K562 (cell line): ENCODE results near the gene SLC6A6. TPM values are rescaled to one million over a fixed set of nuclear protein-coding genes. Genes with fewer than 3 reads are reported as not detected.
A peak's percentile ranks its signal among the peaks of the same experiment; 100 is the strongest.

Experiments used
- ATAC-seq: fragments of 200-7000 bp; cut with Tn5 transposase; 3 replicates; pipeline ENCODE4 v1.9.1; 2020; ENCODE audit warnings: moderate library complexity
- BruUV-seq: library from RNA; stranded (reverse); fragments of 400-500 nt; replicated peaks from 2 replicates; lab custom pipeline; 2021; lab: Mats Ljungman, UMichigan
- CTCF ChIA-PET: fragments of 300-600 bp; formaldehyde crosslinking; extraction: SDS; loops from one replicate; lab custom pipeline; 2021; ENCODE audit warnings: low intra/inter-chr PET ratio; lab: Yijun Ruan, JAX
- POLR2A ChIA-PET: fragments of 300-600, 350-650 bp; sonication (Branson Sonifier 250); formaldehyde crosslinking; extraction: SDS; loops from one replicate; lab custom pipeline; 2021; ENCODE audit warnings: antibody characterized with exemption, inconsistent platforms; lab: Yijun Ruan, JAX
- DNase-seq, 4 experiments: peaks; one replicate each; pipeline versions ENCODE4 v3.0.0 to v3.0.0-alpha.2; 2011 to 2018; ENCODE audit warnings: low spot score in 3 of 4, mixed read lengths in 3 of 4; ENCODE audit errors: extremely low read depth in 1 of 4
- FAIRE-seq: peaks from 2 replicates; lab custom pipeline; 2011; peaks lifted over from hg19 to GRCh38; lab: Jason Lieb, UNC
- H2AFZ ChIP-seq: 2 replicates; pipeline ENCODE4 v1.6.0; 2011; ENCODE audit warnings: low read depth, low read length, control low read depth, inconsistent platforms
- H3K27ac ChIP-seq: fragments of 200-600 bp; 3 replicates; pipeline ENCODE4 v1.8.0; 2011; ENCODE audit warnings: low read depth, mild to moderate bottlenecking, control low read depth, inconsistent platforms, low read length, moderate library complexity, mixed read lengths; ENCODE audit errors: extremely low read depth
- H3K27me3 ChIP-seq, 2 experiments: fragments of 300-600 bp in 1 of 2; 2 replicates in 1 of 2; 3 replicates in 1 of 2; pipeline versions ENCODE4 v1.6.0 to v1.8.0; 2011; ENCODE audit warnings: inconsistent platforms in 2 of 2, low read length in 2 of 2, mild to moderate bottlenecking in 1 of 2, mixed read lengths in 1 of 2, moderate library complexity in 1 of 2; ENCODE audit not compliant: control insufficient read depth in 2 of 2, insufficient read depth in 2 of 2
- H3K36me3 ChIP-seq: fragments of 300-600 bp; 3 replicates; pipeline ENCODE4 v1.8.0; 2011; ENCODE audit warnings: mild to moderate bottlenecking, low read length, inconsistent platforms; ENCODE audit not compliant: control insufficient read depth, insufficient read depth
- H3K4me1 ChIP-seq, 2 experiments: fragments of 200-600 bp in 1 of 2; replicated peaks in 1 of 2; 2 replicates in 1 of 2; 3 replicates in 1 of 2; pipeline versions ENCODE4 v1.5.1 to v1.8.0; 2011; ENCODE audit warnings: inconsistent platforms in 2 of 2, low read length in 2 of 2, mild to moderate bottlenecking in 1 of 2, mixed read lengths in 1 of 2, moderate library complexity in 1 of 2; ENCODE audit not compliant: control insufficient read depth in 2 of 2, insufficient read depth in 2 of 2
- H3K4me2 ChIP-seq: 2 replicates; pipeline ENCODE4 v1.6.1; 2011; ENCODE audit warnings: low read length, control low read depth, inconsistent platforms, mixed read lengths; ENCODE audit not compliant: insufficient read depth
- H3K4me3 ChIP-seq: fragments of 200-600 bp; sonication (generic), shearing (Covaris generic); 2 replicates; pipeline ENCODE4 v1.5.1; 2016; ENCODE audit warnings: control low read depth, inconsistent platforms
- H3K79me2 ChIP-seq: fragments of 200-600 bp; 3 replicates; pipeline ENCODE4 v1.8.0; 2011; ENCODE audit warnings: low read length, inconsistent platforms; ENCODE audit not compliant: control insufficient read depth, insufficient read depth
- H3K9ac ChIP-seq, 2 experiments: 2 replicates each; pipeline versions ENCODE4 v1.6.0 to v1.6.1; 2011; ENCODE audit warnings: low read depth in 2 of 2, low read length in 2 of 2, control low read depth in 1 of 2, inconsistent platforms in 1 of 2, mild to moderate bottlenecking in 1 of 2, mixed read lengths in 1 of 2; ENCODE audit not compliant: insufficient read depth in 1 of 2
- H3K9me1 ChIP-seq: one replicate; pipeline ENCODE4 v1.6.0; 2011; ENCODE audit warnings: inconsistent platforms, mild to moderate bottlenecking, low read length, moderate library complexity; ENCODE audit not compliant: control insufficient read depth, insufficient read depth
- H3K9me3 ChIP-seq: replicated peaks from 2 replicates; pipeline ENCODE4 v1.5.1; 2011; ENCODE audit warnings: low read depth, low read length, inconsistent platforms; ENCODE audit not compliant: control insufficient read depth, insufficient read depth
- H4K20me1 ChIP-seq: replicated peaks from 2 replicates; pipeline ENCODE4 v1.6.1; 2011; ENCODE audit warnings: low read length, inconsistent platforms, mixed read lengths; ENCODE audit not compliant: control insufficient read depth, insufficient read depth
- EZH2 ChIP-seq: IDR thresholded peaks from 2 replicates; pipeline ENCODE4 v1.6.1; 2012; ENCODE audit warnings: low read depth, mild to moderate bottlenecking, inconsistent platforms, low read length, borderline replicate concordance
- FIP1L1 ChIP-seq: fragments of 200-400 bp; formaldehyde crosslinking; IDR thresholded peaks from 2 replicates; pipeline ENCODE4 v1.6.1; 2018; ENCODE audit warnings: mild to moderate bottlenecking, low read depth, low read length; ENCODE audit not compliant: poor library complexity, severe bottlenecking
- HCFC1 ChIP-seq: IDR thresholded peaks from 2 replicates; pipeline ENCODE4 v1.6.1; 2012; ENCODE audit warnings: low read depth, low read length, improper control_type of control experiment
- HLTF ChIP-seq: fragments of 450-650 bp; IDR thresholded peaks from 2 replicates; pipeline ENCODE4 v1.6.1; 2016
- POLR2G ChIP-seq: fragments of 200-400 bp; formaldehyde crosslinking; IDR thresholded peaks from 2 replicates; pipeline ENCODE4 v1.6.1; 2017; ENCODE audit warnings: low read depth, mild to moderate bottlenecking, antibody characterized with exemption, low read length, moderate library complexity
- ZKSCAN3 ChIP-seq: fragments of 250-450 bp; sonication (Bioruptor Pico); IDR thresholded peaks from 2 replicates; pipeline ENCODE4 v1.4.0; 2020
- ZNF263 ChIP-seq: sonication (generic); formaldehyde crosslinking; IDR thresholded peaks from 2 replicates; pipeline ENCODE4 v1.8.0; 2022; ENCODE audit warnings: mild to moderate bottlenecking, missing genetic modification reagents, borderline replicate concordance
- ZNF3 ChIP-seq: fragments of 250-450 bp; sonication (Bioruptor Pico); IDR thresholded peaks from 2 replicates; pipeline ENCODE4 v1.5.0; 2021; ENCODE audit warnings: mild to moderate bottlenecking, moderate library complexity
- WGBS: fragments of 100-300 bp; shearing (Covaris generic); methylation state at CpG from one replicate; pipeline ENCODE4 v1.1.6; 2016; ENCODE audit warnings: low coverage, mixed read lengths; ENCODE audit not compliant: insufficient coverage; ENCODE audit errors: missing lambda C conversion rate; 5-methylcytosine and 5-hydroxymethylcytosine counted together
- in situ Hi-C: fragments of 300-500 bp; cut with MboI; formaldehyde crosslinking; loops from 4 replicates; pipeline ENCODE4 v1.15.0; 2018; ENCODE audit warnings: inconsistent platforms, mixed read lengths
- intact Hi-C: fragments of 100-400 bp; cut with micrococcal nuclease; formaldehyde crosslinking; loops from 2 replicates; pipeline ENCODE4 v1.14.2; 2022
- polyA plus RNA-seq, 8 experiments: library from polyadenylated mRNA; depleted of rRNA in 4 of 8; stranded (reverse) in 5 of 8; unstranded in 3 of 8; fragments of >200 nt; fragmentation: Nextera tagmentation in 2 of 8; fragmentation: Illumina TruSeq in 1 of 8; extraction: Ambion mirVana in 2 of 8; extraction: Trizol in 1 of 8; gene quantifications; 2 replicates each; pipeline versions ENCODE4 v1.2.1 to v1.2.3, GENCODE V29; 2011 to 2014; ENCODE audit warnings: inconsistent platforms in 1 of 8, missing spikeins in 1 of 8
- total RNA-seq, 7 experiments: library from RNA; depleted of rRNA in 6 of 7; stranded (reverse); fragments of >200 nt in 6 of 7; fragmentation: Illumina TruSeq in 2 of 7; extraction: Trizol in 2 of 7; gene quantifications; 2 replicates each; pipeline versions ENCODE4 v1.2.1 to v1.2.3, GENCODE V29; 2011 to 2021; ENCODE audit warnings: low replicate concordance in 1 of 7
- TF ChIP-seq, protein P1 (sequence below), 3 experiments: fragments of 200-800 bp in 1 of 3; sonication (Bioruptor generic) in 1 of 3; sonication (generic) in 1 of 3; formaldehyde crosslinking in 1 of 3; IDR thresholded peaks; 2 replicates each; pipeline versions ENCODE4 v1.6.1 to v1.8.0; 2016 to 2022; ENCODE audit warnings: mild to moderate bottlenecking in 2 of 3, missing compliant biosample characterization in 2 of 3, missing genetic modification characterization in 2 of 3, missing genetic modification reagents in 1 of 3
- TF ChIP-seq, protein P2 (sequence below): sonication (generic); formaldehyde crosslinking; IDR thresholded peaks from 2 replicates; pipeline ENCODE4 v1.5.0; 2020; ENCODE audit warnings: missing genetic modification reagents

Gene SLC6A6
- total and polyA plus RNA-seq, 9 of the 15 experiments (the other 6 are each of a cell fraction or from before 2014, with no cell fraction given) = 12.3 to 203 (median 93.2) TPM

DNA sequence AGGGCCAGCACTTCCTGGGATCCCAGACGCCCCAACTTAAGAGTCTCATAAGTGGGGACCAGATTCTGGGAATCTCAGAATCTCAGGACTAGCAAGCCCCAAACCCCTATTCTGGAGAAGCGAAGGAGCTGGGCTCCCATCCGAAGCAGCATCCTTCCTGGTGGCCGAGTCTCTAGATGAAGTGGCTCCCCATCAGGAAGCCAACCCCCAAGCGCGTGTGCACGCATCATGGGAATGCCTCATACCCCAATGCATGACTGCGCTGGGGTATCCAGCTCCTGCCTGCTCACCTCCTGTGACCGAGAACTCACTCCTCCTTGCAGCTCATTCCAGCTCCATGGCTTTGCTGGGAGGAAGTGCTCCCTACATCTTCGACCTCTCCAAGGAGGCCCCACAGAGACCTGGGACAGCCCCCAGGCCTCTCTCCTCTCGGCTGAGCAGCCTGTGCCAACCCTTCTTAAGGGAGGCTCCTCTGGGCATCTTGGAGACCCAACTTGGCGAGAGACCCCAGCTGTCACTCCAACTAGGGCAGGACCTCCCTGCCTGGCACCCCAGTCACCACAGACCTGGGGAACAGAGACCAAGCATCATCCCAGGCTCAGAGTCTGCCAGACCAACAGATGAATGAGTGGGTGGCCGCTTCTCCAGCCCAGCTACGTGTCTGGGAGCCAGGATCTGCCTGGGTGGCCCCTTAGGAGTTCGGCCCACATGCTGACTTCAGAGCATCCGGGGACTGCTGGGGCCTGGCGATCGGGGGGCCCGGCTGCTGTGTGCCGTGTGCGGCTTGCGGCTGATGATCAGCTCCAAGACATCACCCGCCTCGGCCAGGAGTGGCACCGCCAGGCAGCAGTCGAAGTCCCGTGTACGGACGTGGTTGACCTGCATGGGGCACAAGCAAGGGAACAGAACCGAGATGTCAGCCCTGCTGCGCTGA lies 90.8 kb downstream of the SLC6A6 start:
- Histone ChIP-seq H3K27ac (no peak overlapping the region), H3K4me3 (no peak overlapping the region)
- ChIA-PET CTCF (no interaction called here), POLR2A (interaction anchor here (0.9 to 1.5 kb wide), 2 partner anchors 30 to 39 kb away, joined by 3 to 5 read pairs; no protein-coding TSS in a partner anchor)
- no peak for DNase-seq
- WGBS = 60% methylated on average over 30 of the region's 31 CpGs
- intact Hi-C loops = loop anchor here (10.0 kb wide), 1 partner anchor 598 kb away; no protein-coding TSS in a partner anchor
- TF ChIP-seq ZKSCAN3 (CRISPR knock-in tag) (no peak), EZH2 (no peak), ZNF263 (CRISPR knock-in tag) (0 out of 2 replicates have a peak, but pooled peaks have one; percentile 18), POLR2G (peak; percentile 29; the same call in 1 of the 2 replicates), ZNF3 (CRISPR knock-in tag) (no peak), HCFC1 (no peak), FIP1L1 (no peak), HLTF (no peak)
- TF ChIP-seq, protein P1, sequence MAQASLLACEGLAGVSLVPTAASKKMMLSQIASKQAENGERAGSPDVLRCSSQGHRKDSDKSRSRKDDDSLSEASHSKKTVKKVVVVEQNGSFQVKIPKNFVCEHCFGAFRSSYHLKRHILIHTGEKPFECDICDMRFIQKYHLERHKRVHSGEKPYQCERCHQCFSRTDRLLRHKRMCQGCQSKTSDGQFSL (CRISPR knock-in tag; IDR thresholded peaks at IDR 0.05) = no peak
- TF ChIP-seq, protein P1 (tag; IDR thresholded peaks at IDR 0.05) = no peak
- TF ChIP-seq, protein P2, sequence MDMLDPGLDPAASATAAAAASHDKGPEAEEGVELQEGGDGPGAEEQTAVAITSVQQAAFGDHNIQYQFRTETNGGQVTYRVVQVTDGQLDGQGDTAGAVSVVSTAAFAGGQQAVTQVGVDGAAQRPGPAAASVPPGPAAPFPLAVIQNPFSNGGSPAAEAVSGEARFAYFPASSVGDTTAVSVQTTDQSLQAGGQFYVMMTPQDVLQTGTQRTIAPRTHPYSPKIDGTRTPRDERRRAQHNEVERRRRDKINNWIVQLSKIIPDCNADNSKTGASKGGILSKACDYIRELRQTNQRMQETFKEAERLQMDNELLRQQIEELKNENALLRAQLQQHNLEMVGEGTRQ (CRISPR knock-in tag) = no peak
- TF ChIP-seq, all 486 proteins: peak for 2
- BruUV-seq = no TSS peak
- Histone ChIP-seq H3K4me1 (peaks cover 0 to 12% of the 10 kb centered on the region in 2 experiments; a peak in 2 of 5 replicates), H3K79me2 (no peaks in the 10 kb centered on the region), H2AFZ (no peak overlapping the region), H3K9ac (peak overlapping the region in 1 of 2 experiments; percentile 38; a peak in 2 of 4 replicates), H3K9me3 (no peaks in the 10 kb centered on the region), H4K20me1 (peaks cover 5% of the 10 kb centered on the region; the same call in 1 of the 2 replicates), H3K9me1 (no peaks in the 10 kb centered on the region), H3K36me3 (peaks cover 15% of the 10 kb centered on the region; the same call in 2 of the 3 replicates), H3K27me3 (peaks cover 0 to 7% of the 10 kb centered on the region in 2 experiments; a peak in 2 of 5 replicates), H3K4me2 (no peak overlapping the region)
- no peak for FAIRE-seq
- ATAC-seq = no peak
- in situ Hi-C loops = no loop called here
